HG03025 (cell line): ENCODE measurements around the gene TARS3.

Source experiments
- ATAC-seq: cut with Tn5 transposase; IDR thresholded peaks from one replicate; pipeline ENCODE4 v1.9.1; 2021; ENCODE audit warnings: mild to moderate bottlenecking, moderate library complexity; ENCODE audit not compliant: unreplicated experiment, low FRiP score

Gene TARS3

GRCh38 chr15:101611007-101611406, 113.3 kb downstream of the TARS3 start:
- no peak for ATAC-seq

- no peak for ATAC-seq
These were observed 113.7 kb downstream of the TARS3 start for GRCh38 chr15:101610611-101611000.

GRCh38 chr15:101609742-101610610, 114.3 kb downstream of the TARS3 start:
- ATAC-seq, result no peak

- ATAC-seq, result no peak
These were observed 116.1 kb downstream of the TARS3 start for GRCh38 chr15:101608201-101608600.

GRCh38 chr15:101607108-101607507, 117.2 kb downstream of the TARS3 start:
- ATAC-seq, result no peak

- no peak for ATAC-seq
These were observed 120.0 kb downstream of the TARS3 start for GRCh38 chr15:101604124-101604874.
